Activated CD8-positive, alpha-beta T cell treated with anti-CD3 and anti-CD28 coated beads for 36 hours (primary cell): ENCODE data around the gene ATXN7. TPM values are rescaled to one million over a fixed set of nuclear protein-coding genes. Genes with fewer than 3 reads are reported as not detected.

ENCODE experiments used
- ATAC-seq: fragments of 200-7000 bp; cut with Tn5 transposase; one replicate; pipeline ENCODE4 v1.10.0; 2021; ENCODE audit warnings: mild to moderate bottlenecking, moderate library complexity
- CTCF ChIA-PET: fragments of 350-600 bp; sonication (Branson Sonifier 250); formaldehyde crosslinking; loops from one replicate; lab custom pipeline; 2021; ENCODE audit warnings: antibody characterized with exemption; lab: Charles Lee
- POLR2A ChIA-PET: fragments of 350-600 bp; sonication (Branson Sonifier 250); formaldehyde crosslinking; loops from one replicate; lab custom pipeline; 2021; ENCODE audit warnings: antibody characterized with exemption; lab: Charles Lee
- DNase-seq: peaks from one replicate; pipeline ENCODE4 v3.0.0-alpha.2; 2020
- H3K27ac Mint-ChIP-seq: one replicate; pipeline ENCODE4 v1.8.0; 2021; ENCODE audit warnings: mild to moderate bottlenecking, mixed read lengths
- H3K27me3 Mint-ChIP-seq: one replicate; pipeline ENCODE4 v1.8.0; 2021; ENCODE audit warnings: mixed read lengths
- H3K36me3 Mint-ChIP-seq: one replicate; pipeline ENCODE4 v1.8.0; 2021; ENCODE audit warnings: low read depth, mixed read lengths
- H3K4me1 Mint-ChIP-seq: one replicate; pipeline ENCODE4 v1.8.0; 2021; ENCODE audit warnings: low read depth, mixed read lengths
- H3K4me3 Mint-ChIP-seq: one replicate; pipeline ENCODE4 v1.8.0; 2021; ENCODE audit warnings: mild to moderate bottlenecking, moderate library complexity, mixed read lengths
- H3K9me3 Mint-ChIP-seq: one replicate; pipeline ENCODE4 v1.8.0; 2021; ENCODE audit warnings: mixed read lengths
- intact Hi-C: fragments of 100-400 bp; cut with micrococcal nuclease; formaldehyde crosslinking; loops from one replicate; pipeline ENCODE4 v1.10.0; 2022
- total RNA-seq, 2 experiments: library from RNA; stranded (reverse); gene quantifications; one replicate each; pipeline ENCODE4 v1.2.3, GENCODE V29; 2021
- TF ChIP-seq, protein P1 (sequence below): fragments of 200-600 bp; IDR thresholded peaks from one replicate; pipeline ENCODE4 v1.8.0; 2022; ENCODE audit warnings: antibody characterized with exemption, mild to moderate bottlenecking

ATXN7 gene
- total RNA-seq, 2 experiments from 2014 or later, result 22.5 to 25.9 TPM

DNA sequence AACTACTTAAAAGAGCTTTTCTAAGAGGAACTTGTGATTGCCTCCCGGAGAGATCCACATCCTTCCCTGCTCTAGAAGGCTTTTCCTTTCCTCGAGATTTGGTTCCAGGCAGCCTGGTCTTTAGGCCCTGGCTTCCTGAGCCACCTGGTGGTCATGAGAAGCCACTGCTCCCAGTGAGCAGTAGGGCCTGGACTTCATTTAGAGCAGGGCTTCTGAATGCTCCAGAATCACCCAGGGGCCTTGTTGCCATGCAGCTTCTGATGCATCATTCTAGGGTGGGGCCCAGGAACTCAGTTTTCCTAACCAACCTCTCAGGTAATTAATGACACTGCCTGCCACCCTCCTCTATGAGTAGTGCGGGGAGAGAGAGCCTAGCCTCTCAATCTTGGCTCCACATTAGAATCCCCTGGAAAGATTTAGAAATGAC, 130.0 kb downstream of the ATXN7 start:
- H3K36me3 Mint-ChIP-seq, result peaks cover 63% of the 10 kb centered on the region
- TF ChIP-seq, protein P1, sequence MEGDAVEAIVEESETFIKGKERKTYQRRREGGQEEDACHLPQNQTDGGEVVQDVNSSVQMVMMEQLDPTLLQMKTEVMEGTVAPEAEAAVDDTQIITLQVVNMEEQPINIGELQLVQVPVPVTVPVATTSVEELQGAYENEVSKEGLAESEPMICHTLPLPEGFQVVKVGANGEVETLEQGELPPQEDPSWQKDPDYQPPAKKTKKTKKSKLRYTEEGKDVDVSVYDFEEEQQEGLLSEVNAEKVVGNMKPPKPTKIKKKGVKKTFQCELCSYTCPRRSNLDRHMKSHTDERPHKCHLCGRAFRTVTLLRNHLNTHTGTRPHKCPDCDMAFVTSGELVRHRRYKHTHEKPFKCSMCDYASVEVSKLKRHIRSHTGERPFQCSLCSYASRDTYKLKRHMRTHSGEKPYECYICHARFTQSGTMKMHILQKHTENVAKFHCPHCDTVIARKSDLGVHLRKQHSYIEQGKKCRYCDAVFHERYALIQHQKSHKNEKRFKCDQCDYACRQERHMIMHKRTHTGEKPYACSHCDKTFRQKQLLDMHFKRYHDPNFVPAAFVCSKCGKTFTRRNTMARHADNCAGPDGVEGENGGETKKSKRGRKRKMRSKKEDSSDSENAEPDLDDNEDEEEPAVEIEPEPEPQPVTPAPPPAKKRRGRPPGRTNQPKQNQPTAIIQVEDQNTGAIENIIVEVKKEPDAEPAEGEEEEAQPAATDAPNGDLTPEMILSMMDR, result peak; percentile 78
- no peak overlapping the region for H3K4me3 Mint-ChIP-seq
- H3K27ac Mint-ChIP-seq, result peak overlapping the region; percentile 59
- H3K9me3 Mint-ChIP-seq, result no peaks in the 10 kb centered on the region
- ChIA-PET POLR2A (interaction anchor here (0.6 to 1.5 kb wide), 4 partner anchors 8 to 28 kb away, joined by 3 to 5 read pairs (median 4); no protein-coding TSS in a partner anchor), CTCF (interaction anchor here (0.7 to 28.1 kb wide), 14 partner anchors 10 to 101 kb away, joined by 3 to 595 read pairs (median 3); no protein-coding TSS in a partner anchor)
- intact Hi-C loops, result loop anchor here (1.0 kb wide), 1 partner anchor 31 kb away; no protein-coding TSS in a partner anchor
- no peaks in the 10 kb centered on the region for H3K27me3 Mint-ChIP-seq
- peaks cover 29% of the 10 kb centered on the region for H3K4me1 Mint-ChIP-seq
- ATAC-seq (peak; percentile 96), DNase-seq (peak; percentile 60)

DNA sequence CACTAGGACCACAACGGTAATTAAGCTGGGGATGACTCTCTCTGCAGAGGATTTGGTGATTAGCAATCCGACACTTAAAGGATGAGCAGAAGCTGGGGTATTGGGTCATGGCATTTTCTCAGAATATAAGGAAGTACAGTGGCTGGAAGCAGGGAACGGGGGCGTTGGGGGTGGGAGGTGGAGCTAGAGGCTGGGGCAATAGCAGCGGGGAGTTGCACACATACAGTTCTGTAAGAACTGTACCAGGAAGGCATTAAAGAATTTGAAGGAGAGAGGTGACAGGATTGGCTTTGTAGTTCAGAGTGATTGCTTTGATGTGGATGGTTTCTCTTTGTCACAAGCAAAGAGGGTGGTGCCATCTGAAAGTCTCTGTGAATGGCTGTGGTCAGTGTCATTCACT, 131.4 kb downstream of the ATXN7 start:
- Mint-ChIP-seq H3K4me1 (peaks cover 27% of the 10 kb centered on the region), H3K27me3 (no peaks in the 10 kb centered on the region), H3K4me3 (no peak overlapping the region), H3K27ac (peak overlapping the region; percentile 71), H3K9me3 (no peaks in the 10 kb centered on the region), H3K36me3 (peaks cover 70% of the 10 kb centered on the region)
- POLR2A ChIA-PET, result interaction anchor here (0.7 to 1.9 kb wide), 2 partner anchors 9 to 33 kb away, joined by 3 to 5 read pairs; no protein-coding TSS in a partner anchor
- DNase-seq (no peak), ATAC-seq (peak; percentile 58)
- intact Hi-C loops, result no loop called here
- TF ChIP-seq, protein P1, result no peak
- CTCF ChIA-PET, result interaction anchor here (1.1 to 28.1 kb wide), 6 partner anchors 9 to 102 kb away, joined by 3 to 595 read pairs (median 5); no protein-coding TSS in a partner anchor

DNA sequence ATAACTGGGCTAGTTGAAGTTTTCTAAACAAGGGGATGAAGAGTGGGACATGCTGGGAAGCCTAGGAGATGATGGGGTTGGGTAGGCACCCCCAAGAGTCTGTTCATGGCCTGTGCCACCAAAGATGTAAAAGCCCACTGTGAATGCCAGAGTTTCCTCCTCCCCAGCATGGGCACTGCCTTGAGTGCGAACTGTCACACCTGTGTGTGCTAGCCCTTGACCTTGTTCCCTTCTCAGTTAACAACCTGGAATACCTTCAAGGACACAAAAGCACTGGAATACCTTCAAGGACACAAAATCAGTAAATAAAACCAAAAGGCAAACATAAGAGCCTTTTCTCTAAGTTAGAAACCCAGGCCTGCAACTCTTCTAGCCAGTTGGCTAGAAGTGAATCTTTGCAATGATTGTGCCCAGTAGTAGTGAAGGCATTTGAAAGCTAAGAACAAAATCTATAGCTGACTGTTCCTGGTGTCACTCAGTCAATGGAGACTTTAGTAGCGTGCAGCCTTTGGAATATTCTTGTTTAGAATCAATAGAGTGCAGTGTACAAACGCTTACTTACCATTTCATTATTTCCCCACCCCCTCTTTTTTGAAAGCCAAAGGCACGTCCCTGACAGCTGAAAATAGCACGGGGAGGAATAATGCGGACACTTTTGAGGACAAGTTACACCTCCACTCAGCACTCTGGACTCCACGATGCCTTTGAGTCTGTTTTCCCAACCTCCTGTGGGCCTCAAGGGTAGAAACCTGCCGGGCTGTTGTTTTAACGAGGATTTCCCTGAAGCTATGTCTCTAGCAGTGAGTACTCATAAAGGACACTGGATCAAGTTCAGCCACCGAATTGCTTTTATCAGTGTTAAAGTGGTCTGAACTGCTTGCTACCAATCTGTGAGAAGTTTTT, 135.4 kb downstream of the ATXN7 start:
- ATAC-seq, result no peak
- H3K27me3 Mint-ChIP-seq, result no peaks in the 10 kb centered on the region
- H3K4me3 Mint-ChIP-seq, result no peak overlapping the region
- intact Hi-C loops, result no loop called here
- peak overlapping the region; percentile 63 for H3K27ac Mint-ChIP-seq
- peaks cover 63% of the 10 kb centered on the region for H3K36me3 Mint-ChIP-seq
- TF ChIP-seq, protein P1, result no peak
- H3K4me1 Mint-ChIP-seq, result peaks cover 20% of the 10 kb centered on the region
- CTCF ChIA-PET, result interaction anchor here (1.0 to 28.1 kb wide), 3 partner anchors 9 to 28 kb away, joined by 3 to 595 read pairs (median 4); no protein-coding TSS in a partner anchor
- H3K9me3 Mint-ChIP-seq, result no peaks in the 10 kb centered on the region
- no peak for DNase-seq
- POLR2A ChIA-PET, result interaction anchor here (1.6 kb wide), 2 partner anchors 9 to 15 kb away, joined by 3 to 4 read pairs; no protein-coding TSS in a partner anchor

DNA sequence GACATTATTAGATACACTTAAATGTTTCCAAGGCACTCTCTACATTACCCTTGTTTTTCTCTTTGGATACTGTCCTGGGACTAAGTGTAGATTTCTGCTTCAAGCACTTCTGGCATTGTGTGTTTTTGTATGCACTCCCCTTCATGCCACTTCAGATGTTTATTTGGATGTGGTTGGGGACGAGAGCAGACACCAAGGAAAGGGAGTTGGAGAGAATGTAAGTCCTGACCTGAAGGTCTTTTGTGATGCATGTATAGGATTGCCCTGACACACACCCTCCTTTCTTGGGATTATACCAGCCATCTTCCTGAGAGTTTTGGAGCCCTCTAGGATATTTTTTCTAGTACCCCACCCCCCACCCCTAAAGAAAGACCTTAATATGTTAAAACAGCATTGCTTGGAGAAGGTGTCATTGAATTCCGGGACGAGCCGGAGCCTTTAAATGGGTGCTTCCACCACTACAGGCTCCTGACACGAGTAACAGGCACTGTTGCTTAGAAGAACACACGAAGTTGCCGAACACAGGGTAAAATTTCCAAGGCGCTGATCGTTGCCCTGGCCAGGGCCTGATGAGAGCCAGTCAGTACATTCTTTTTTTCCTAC, 136.9 kb downstream of the ATXN7 start:
- ChIA-PET POLR2A (interaction anchor here (1.1 kb wide), 1 partner anchor 32 kb away, joined by 4 read pairs; no protein-coding TSS in a partner anchor), CTCF (interaction anchor here (28.1 kb wide), 1 partner anchor 29 kb away, joined by 595 read pairs; no protein-coding TSS in a partner anchor)
- Mint-ChIP-seq H3K4me1 (peaks cover 10% of the 10 kb centered on the region), H3K9me3 (no peaks in the 10 kb centered on the region), H3K36me3 (peaks cover 53% of the 10 kb centered on the region), H3K27me3 (no peaks in the 10 kb centered on the region), H3K27ac (peak overlapping the region; percentile 26), H3K4me3 (no peak overlapping the region)
- intact Hi-C loops, result no loop called here
- DNase-seq (no peak), ATAC-seq (no peak)
- TF ChIP-seq, protein P1, result no peak
